ENCODE measurements around the gene CELA2B.
"Not testable (repeated sequence)": the region's sequence is repeated elsewhere in the genome, so short reads cannot be mapped to it uniquely, and the experiment has no call there.

Gene CELA2B

GRCh38 chr1:15456313-15456954 is 19.5 kb upstream of the CELA2B start, which contains the start of gene CELA2A:
CELA2A (plus strand) TSS chr1:15456732; CDS start chr1:15456754, 22 bp downstream.
- H3K4me1 ChIP-seq (ENCODE audit: control insufficient read depth, insufficient read depth, low read length) = no peaks in the 10 kb centered on the region
- no peak within 1 kb of the TSS for H3K27ac ChIP-seq (ENCODE audit: low read depth, low read length)
- no peak within 1 kb of the TSS for H3K9ac ChIP-seq (ENCODE audit: low read depth, low read length)
- no peaks in the 10 kb centered on the region for H3K9me3 ChIP-seq (ENCODE audit: control insufficient read depth, insufficient read depth, low read length)
- H3K4me3 ChIP-seq (ENCODE audit: low read depth, low read length) = no peak within 1 kb of the TSS
- H3K27me3 ChIP-seq (ENCODE audit: control insufficient read depth, insufficient read depth, low read length) = no peaks in the 10 kb centered on the region
- no peaks in the 10 kb centered on the region for H3K36me3 ChIP-seq (ENCODE audit: control insufficient read depth, insufficient read depth, low read length)

GRCh38 chr1:15457585-15457984 is 18.3 kb upstream of the CELA2B start:
- Histone ChIP-seq H3K4me1 (ENCODE audit: control insufficient read depth, insufficient read depth, low read length) (no peaks in the 10 kb centered on the region), H3K9me3 (ENCODE audit: control insufficient read depth, insufficient read depth, low read length) (no peaks in the 10 kb centered on the region), H3K27ac (ENCODE audit: low read depth, low read length) (no peak overlapping the region), H3K9ac (ENCODE audit: low read depth, low read length) (no peak overlapping the region), H3K36me3 (ENCODE audit: control insufficient read depth, insufficient read depth, low read length) (no peaks in the 10 kb centered on the region), H3K27me3 (ENCODE audit: control insufficient read depth, insufficient read depth, low read length) (no peaks in the 10 kb centered on the region), H3K4me3 (ENCODE audit: low read depth, low read length) (no peak overlapping the region)

- H3K4me3 ChIP-seq (ENCODE audit: low read depth, low read length); H3K27me3 ChIP-seq (ENCODE audit: control insufficient read depth, insufficient read depth, low read length); H3K9ac ChIP-seq (ENCODE audit: low read depth, low read length); H3K4me1 ChIP-seq (ENCODE audit: control insufficient read depth, insufficient read depth, low read length); H3K36me3 ChIP-seq (ENCODE audit: control insufficient read depth, insufficient read depth, low read length); H3K27ac ChIP-seq (ENCODE audit: low read depth, low read length); H3K9me3 ChIP-seq (ENCODE audit: control insufficient read depth, insufficient read depth, low read length): not testable (repeated sequence)
Observed at GRCh38 chr1:15458388-15458787, 17.5 kb upstream of the CELA2B start.

- H3K4me1 ChIP-seq (ENCODE audit: control insufficient read depth, insufficient read depth, low read length) = no peaks in the 10 kb centered on the region
- H3K27me3 ChIP-seq (ENCODE audit: control insufficient read depth, insufficient read depth, low read length) = no peaks in the 10 kb centered on the region
Observed at GRCh38 chr1:15459771-15460707, 15.9 kb upstream of the CELA2B start.

GRCh38 chr1:15460708-15461095 is 15.2 kb upstream of the CELA2B start:
- no peaks in the 10 kb centered on the region for H3K9me3 ChIP-seq (ENCODE audit: control insufficient read depth, insufficient read depth, low read length)
- H3K4me3 ChIP-seq (ENCODE audit: low read depth, low read length) = no peak overlapping the region
- H3K4me1 ChIP-seq (ENCODE audit: control insufficient read depth, insufficient read depth, low read length) = no peaks in the 10 kb centered on the region
- no peak overlapping the region for H3K9ac ChIP-seq (ENCODE audit: low read depth, low read length)
- H3K36me3 ChIP-seq (ENCODE audit: control insufficient read depth, insufficient read depth, low read length) = no peaks in the 10 kb centered on the region
- no peaks in the 10 kb centered on the region for H3K27me3 ChIP-seq (ENCODE audit: control insufficient read depth, insufficient read depth, low read length)
- no peak overlapping the region for H3K27ac ChIP-seq (ENCODE audit: low read depth, low read length)

More at GRCh38 chr1:15459771-15460707, 15.9 kb upstream of the CELA2B start:
- Histone ChIP-seq H3K27ac (ENCODE audit: low read depth, low read length) (no peak overlapping the region), H3K36me3 (ENCODE audit: control insufficient read depth, insufficient read depth, low read length) (no peaks in the 10 kb centered on the region), H3K4me3 (ENCODE audit: low read depth, low read length) (no peak overlapping the region), H3K9me3 (ENCODE audit: control insufficient read depth, insufficient read depth, low read length) (no peaks in the 10 kb centered on the region), H3K9ac (ENCODE audit: low read depth, low read length) (no peak overlapping the region)

- not testable (repeated sequence) for H3K4me3 ChIP-seq (ENCODE audit: low read depth, low read length); H3K4me1 ChIP-seq (ENCODE audit: control insufficient read depth, insufficient read depth, low read length); H3K27ac ChIP-seq (ENCODE audit: low read depth, low read length); H3K27me3 ChIP-seq (ENCODE audit: control insufficient read depth, insufficient read depth, low read length); H3K9me3 ChIP-seq (ENCODE audit: control insufficient read depth, insufficient read depth, low read length); H3K36me3 ChIP-seq (ENCODE audit: control insufficient read depth, insufficient read depth, low read length); H3K9ac ChIP-seq (ENCODE audit: low read depth, low read length)
Observed at GRCh38 chr1:15463064-15463800, 12.7 kb upstream of the CELA2B start.

GRCh38 chr1:15463926-15464322 is 12.0 kb upstream of the CELA2B start:
- not testable (repeated sequence) for H3K27me3 ChIP-seq (ENCODE audit: control insufficient read depth, insufficient read depth, low read length); H3K9me3 ChIP-seq (ENCODE audit: control insufficient read depth, insufficient read depth, low read length); H3K27ac ChIP-seq (ENCODE audit: low read depth, low read length); H3K4me1 ChIP-seq (ENCODE audit: control insufficient read depth, insufficient read depth, low read length); H3K4me3 ChIP-seq (ENCODE audit: low read depth, low read length); H3K36me3 ChIP-seq (ENCODE audit: control insufficient read depth, insufficient read depth, low read length); H3K9ac ChIP-seq (ENCODE audit: low read depth, low read length)

- H3K27me3 ChIP-seq (ENCODE audit: control insufficient read depth, insufficient read depth, low read length) = no peaks in the 10 kb centered on the region
- H3K36me3 ChIP-seq (ENCODE audit: control insufficient read depth, insufficient read depth, low read length) = no peaks in the 10 kb centered on the region
- no peaks in the 10 kb centered on the region for H3K4me1 ChIP-seq (ENCODE audit: control insufficient read depth, insufficient read depth, low read length)
- no peak overlapping the region for H3K4me3 ChIP-seq (ENCODE audit: low read depth, low read length)
- H3K27ac ChIP-seq (ENCODE audit: low read depth, low read length) = no peak overlapping the region
- no peaks in the 10 kb centered on the region for H3K9me3 ChIP-seq (ENCODE audit: control insufficient read depth, insufficient read depth, low read length)
- no peak overlapping the region for H3K9ac ChIP-seq (ENCODE audit: low read depth, low read length)
Observed at GRCh38 chr1:15465674-15466073, 10.2 kb upstream of the CELA2B start.

GRCh38 chr1:15466955-15467625 is 8.8 kb upstream of the CELA2B start:
- not testable (repeated sequence) for H3K27me3 ChIP-seq (ENCODE audit: control insufficient read depth, insufficient read depth, low read length); H3K27ac ChIP-seq (ENCODE audit: low read depth, low read length); H3K36me3 ChIP-seq (ENCODE audit: control insufficient read depth, insufficient read depth, low read length)

GRCh38 chr1:15468145-15468544 is 7.8 kb upstream of the CELA2B start:
- H3K27me3 ChIP-seq (ENCODE audit: control insufficient read depth, insufficient read depth, low read length) = no peaks in the 10 kb centered on the region
- no peaks in the 10 kb centered on the region for H3K36me3 ChIP-seq (ENCODE audit: control insufficient read depth, insufficient read depth, low read length)
- H3K9ac ChIP-seq (ENCODE audit: low read depth, low read length) = no peak overlapping the region
- no peak overlapping the region for H3K27ac ChIP-seq (ENCODE audit: low read depth, low read length)
- H3K9me3 ChIP-seq (ENCODE audit: control insufficient read depth, insufficient read depth, low read length) = no peaks in the 10 kb centered on the region
- H3K4me1 ChIP-seq (ENCODE audit: control insufficient read depth, insufficient read depth, low read length) = no peaks in the 10 kb centered on the region
- H3K4me3 ChIP-seq (ENCODE audit: low read depth, low read length) = no peak overlapping the region

More at GRCh38 chr1:15466955-15467625, 8.8 kb upstream of the CELA2B start:
- H3K9ac ChIP-seq (ENCODE audit: low read depth, low read length); H3K9me3 ChIP-seq (ENCODE audit: control insufficient read depth, insufficient read depth, low read length); H3K4me1 ChIP-seq (ENCODE audit: control insufficient read depth, insufficient read depth, low read length); H3K4me3 ChIP-seq (ENCODE audit: low read depth, low read length): not testable (repeated sequence)

All from HUES48 (cell line).